Lung (tissue), 12 donors: ENCODE results near the gene VDR. TPM values are rescaled to one million over a fixed set of nuclear protein-coding genes. Genes with fewer than 3 reads are reported as not detected.

Source experiments
- ATAC-seq: fragments of 200-7000 bp; cut with Tn5 transposase; one replicate; pipeline ENCODE4 v1.9.1; 2020; ENCODE audit warnings: moderate number of reproducible peaks; ENCODE audit not compliant: insufficient read depth, low FRiP score
- DNase-seq, 3 donors: peaks; one replicate each; pipeline ENCODE4 v3.0.0-alpha.2; 2013 to 2017
- H3K27ac ChIP-seq, 2 donors: one replicate each; pipeline ENCODE4 v1.5.1; 2013; ENCODE audit warnings: mild to moderate bottlenecking in 2 of 2, moderate library complexity in 2 of 2, control low read depth in 1 of 2, inconsistent platforms in 1 of 2, low read depth in 1 of 2, low read length in 1 of 2
- H3K27me3 ChIP-seq, 3 donors: one replicate each; pipeline ENCODE4 v1.5.1; 2013; ENCODE audit warnings: low read length in 2 of 3; ENCODE audit not compliant: control insufficient read depth in 3 of 3, insufficient read depth in 3 of 3
- H3K36me3 ChIP-seq, 4 donors: one replicate each; pipeline ENCODE4 v1.5.1; 2013; ENCODE audit warnings: low read length in 4 of 4, mild to moderate bottlenecking in 1 of 4, moderate library complexity in 1 of 4; ENCODE audit not compliant: control insufficient read depth in 4 of 4, insufficient read depth in 4 of 4
- H3K4me1 ChIP-seq, 5 donors: one replicate each; pipeline ENCODE4 v1.5.1; 2013; ENCODE audit warnings: low read length in 5 of 5, mild to moderate bottlenecking in 2 of 5, moderate library complexity in 1 of 5; ENCODE audit not compliant: control insufficient read depth in 5 of 5, insufficient read depth in 5 of 5
- H3K4me3 ChIP-seq: one replicate; pipeline ENCODE4 v1.5.1; 2013; ENCODE audit warnings: mild to moderate bottlenecking, control low read depth, moderate library complexity
- H3K9ac ChIP-seq, 2 donors: one replicate each; pipeline ENCODE4 v1.5.1; 2013; ENCODE audit warnings: low read length in 2 of 2, control low read depth in 1 of 2; ENCODE audit not compliant: insufficient read depth in 1 of 2
- H3K9me3 ChIP-seq, 4 donors: one replicate each; pipeline ENCODE4 v1.5.1; 2013; ENCODE audit warnings: low read length in 3 of 4, mild to moderate bottlenecking in 1 of 4, moderate library complexity in 1 of 4; ENCODE audit not compliant: control insufficient read depth in 4 of 4, insufficient read depth in 3 of 4
- CTCF ChIP-seq: IDR thresholded peaks from 2 replicates; pipeline ENCODE4 v1.5.1; 2012; ENCODE audit warnings: mild to moderate bottlenecking; ENCODE audit errors: control extremely low read depth, extremely low read depth
- WGBS, 2 donors: extraction: QIAGEN DNeasy Blood & Tissue Kit; methylation state at CpG; one replicate each; pipeline ENCODE4 v1.1.7; 2013; 5-methylcytosine and 5-hydroxymethylcytosine counted together
- polyA plus RNA-seq, 2 donors: library from polyadenylated mRNA; stranded (reverse); fragments of 200-250 nt; gene quantifications; one replicate each; pipeline ENCODE4 v1.2.1, GENCODE V29; 2013
- total RNA-seq, 2 donors: library from RNA; depleted of rRNA in 1 of 2; stranded (reverse); fragments of >200 nt in 1 of 2; gene quantifications; one replicate each; pipeline ENCODE4 v1.2.1, GENCODE V29; 2014 to 2021
- donor health status: control.
- donor health status: control.
- donor health status: Bipolar disorder and iron deficiency.
- donor health status: healthy.
- donor health status: DM: yes; HTN: yes; CAD: no.

The VDR gene
- total and polyA plus RNA-seq, 4 donors: 4.4 to 27.4 (median 14.3) TPM

- DNase-seq: no peak
- TF ChIP-seq CTCF: no peak
- H3K9ac ChIP-seq: no peak overlapping the region
- no peak for ATAC-seq
- H3K9me3 ChIP-seq: no peaks in the 10 kb centered on the region
- no peak overlapping the region for H3K4me3 ChIP-seq
- H3K27ac ChIP-seq: peak overlapping the region in 1 of 2 donors; percentile 25
- WGBS, 2 donors: 30 to 37% methylated on average over 8 of the region's 8 CpGs
- H3K4me1 ChIP-seq: peaks cover 0 to 29% (median 3%) of the 10 kb centered on the region in 5 donors
- H3K27me3 ChIP-seq: no peaks in the 10 kb centered on the region
- H3K36me3 ChIP-seq: no peaks in the 10 kb centered on the region
Measured at GRCh38 chr12:47896633-47897032, 8.2 kb downstream of the VDR start.

- H3K4me1 ChIP-seq: peaks cover 0 to 23% (median 3%) of the 10 kb centered on the region in 5 donors
- H3K27ac ChIP-seq: no peak overlapping the region
- TF ChIP-seq CTCF: no peak
Measured at GRCh38 chr12:47896022-47896421, 8.8 kb downstream of the VDR start.

GRCh38 chr12:47894652-47895051 lies 10.1 kb downstream of the VDR start:
- H3K27me3 ChIP-seq: no peaks in the 10 kb centered on the region
- TF ChIP-seq CTCF: no peak
- no peaks in the 10 kb centered on the region for H3K9me3 ChIP-seq
- DNase-seq: no peak
- H3K4me1 ChIP-seq: peaks cover 0 to 14% (median 3%) of the 10 kb centered on the region in 5 donors
- no peak for ATAC-seq
- no peaks in the 10 kb centered on the region for H3K36me3 ChIP-seq
- 93% methylated on average over 6 of the region's 6 CpGs for WGBS, 2 donors
- H3K4me3 ChIP-seq: no peak overlapping the region
- H3K9ac ChIP-seq: no peak overlapping the region
- no peak overlapping the region for H3K27ac ChIP-seq

More at GRCh38 chr12:47896022-47896421, 8.8 kb downstream of the VDR start:
- WGBS, 2 donors: 82% methylated on average over 4 of the region's 4 CpGs
- DNase-seq: no peak
- Histone ChIP-seq H3K9ac (no peak overlapping the region), H3K4me3 (no peak overlapping the region), H3K27me3 (no peaks in the 10 kb centered on the region), H3K36me3 (no peaks in the 10 kb centered on the region), H3K9me3 (no peaks in the 10 kb centered on the region)
- ATAC-seq: no peak

GRCh38 chr12:47894068-47894467 lies 10.7 kb downstream of the VDR start:
- no peak for TF ChIP-seq CTCF
- H3K27ac ChIP-seq: no peak overlapping the region
- DNase-seq (no peak), ATAC-seq (no peak)
- H3K4me1 ChIP-seq: peaks cover 0 to 14% (median 3%) of the 10 kb centered on the region in 5 donors
- H3K4me3 ChIP-seq: no peak overlapping the region
- H3K9me3 ChIP-seq: no peaks in the 10 kb centered on the region
- no peak overlapping the region for H3K9ac ChIP-seq
- H3K36me3 ChIP-seq: no peaks in the 10 kb centered on the region
- WGBS, 2 donors: 61 to 68% methylated on average over 1 of the region's 1 CpG
- no peaks in the 10 kb centered on the region for H3K27me3 ChIP-seq
